Activated CD4-positive, alpha-beta memory T cell treated with anti-CD3 and anti-CD28 coated beads, Interleukin-2, amount 10 ng/mL, durations not matched to agents 7 days and 5 days (primary cell): ENCODE measurements around the gene GPR15. TPM values are rescaled to one million over a fixed set of nuclear protein-coding genes. Genes with fewer than 3 reads are reported as not detected.

ENCODE experiments used
- CTCF ChIA-PET: fragments of 350-600 bp; sonication (Branson Sonifier 250); formaldehyde crosslinking; loops from one replicate; lab custom pipeline; 2021; ENCODE audit warnings: antibody characterized with exemption, inconsistent platforms; lab: Charles Lee
- POLR2A ChIA-PET: fragments of 350-600 bp; sonication (Branson Sonifier 250); formaldehyde crosslinking; loops from one replicate; lab custom pipeline; 2021; ENCODE audit warnings: antibody characterized with exemption; lab: Charles Lee
- DNase-seq: peaks from one replicate; pipeline ENCODE4 v3.0.0-alpha.2; 2020
- H3K27ac Mint-ChIP-seq: one replicate; pipeline ENCODE4 v1.8.0; 2021; ENCODE audit warnings: mild to moderate bottlenecking, mixed read lengths
- H3K27me3 Mint-ChIP-seq: one replicate; pipeline ENCODE4 v1.8.0; 2021; ENCODE audit warnings: mixed read lengths
- H3K36me3 Mint-ChIP-seq: one replicate; pipeline ENCODE4 v1.8.0; 2021; ENCODE audit warnings: low read depth, mixed read lengths
- H3K4me1 Mint-ChIP-seq: one replicate; pipeline ENCODE4 v1.8.0; 2021; ENCODE audit warnings: mixed read lengths
- H3K4me3 Mint-ChIP-seq: one replicate; pipeline ENCODE4 v1.8.0; 2021; ENCODE audit warnings: mild to moderate bottlenecking, mixed read lengths
- H3K9me3 Mint-ChIP-seq: one replicate; pipeline ENCODE4 v1.8.0; 2021; ENCODE audit warnings: mixed read lengths
- total RNA-seq, 2 experiments: library from RNA; stranded (reverse); gene quantifications; one replicate each; pipeline ENCODE4 v1.2.3, GENCODE V29; 2021

The GPR15 gene
- total RNA-seq = 100 to 1,000 TPM; 111 TPM

DNA sequence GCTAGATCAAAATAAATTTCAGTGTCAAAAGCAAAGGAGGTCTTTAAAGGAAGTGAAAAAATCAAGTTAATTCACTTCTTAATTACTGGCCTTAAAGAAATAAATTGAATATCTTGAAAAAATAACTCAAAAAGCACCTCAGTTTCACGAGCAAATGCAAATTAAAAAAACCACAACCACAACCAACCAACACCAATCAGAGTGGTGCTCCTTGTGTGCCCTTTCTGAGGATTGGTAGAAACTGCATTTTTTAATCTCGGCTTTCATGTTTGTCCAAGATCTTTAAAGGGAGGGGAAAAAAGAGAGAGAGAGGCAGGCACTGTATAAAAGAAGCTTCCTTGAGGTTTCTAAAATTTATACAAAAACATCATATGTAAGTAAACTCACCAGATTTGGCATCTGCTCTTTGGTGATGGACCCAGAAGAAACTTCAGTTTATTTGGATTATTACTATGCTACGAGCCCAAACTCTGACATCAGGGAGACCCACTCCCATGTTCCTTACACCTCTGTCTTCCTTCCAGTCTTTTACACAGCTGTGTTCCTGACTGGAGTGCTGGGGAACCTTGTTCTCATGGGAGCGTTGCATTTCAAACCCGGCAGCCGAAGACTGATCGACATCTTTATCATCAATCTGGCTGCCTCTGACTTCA lies at the start of gene GPR15:
GPR15 (plus strand) TSS at position 357 of the 653 bp plus-strand sequence; CDS start at position 413, 56 bp downstream.
- peak within 1 kb of the TSS; percentile 81 for H3K4me3 Mint-ChIP-seq
- no peaks in the 10 kb centered on the region for H3K9me3 Mint-ChIP-seq
- no peak for DNase-seq
- H3K4me1 Mint-ChIP-seq = peaks cover 64% of the 10 kb centered on the region
- POLR2A ChIA-PET = interaction anchor here (0.8 to 13.1 kb wide), 9 partner anchors 10 to 63 kb away, joined by 3 to 931 read pairs (median 14); partner anchors contain the start of genes CLDND1 and CPOX
- CTCF ChIA-PET = interaction anchor here (0.6 to 3.6 kb wide), 4 partner anchors 8 to 43 kb away, joined by 3 to 19 read pairs (median 9); partner anchors contain the start of gene CLDND1
- peaks cover 60% of the 10 kb centered on the region for H3K36me3 Mint-ChIP-seq
- no peaks in the 10 kb centered on the region for H3K27me3 Mint-ChIP-seq
- H3K27ac Mint-ChIP-seq = peak within 1 kb of the TSS; percentile 84

DNA sequence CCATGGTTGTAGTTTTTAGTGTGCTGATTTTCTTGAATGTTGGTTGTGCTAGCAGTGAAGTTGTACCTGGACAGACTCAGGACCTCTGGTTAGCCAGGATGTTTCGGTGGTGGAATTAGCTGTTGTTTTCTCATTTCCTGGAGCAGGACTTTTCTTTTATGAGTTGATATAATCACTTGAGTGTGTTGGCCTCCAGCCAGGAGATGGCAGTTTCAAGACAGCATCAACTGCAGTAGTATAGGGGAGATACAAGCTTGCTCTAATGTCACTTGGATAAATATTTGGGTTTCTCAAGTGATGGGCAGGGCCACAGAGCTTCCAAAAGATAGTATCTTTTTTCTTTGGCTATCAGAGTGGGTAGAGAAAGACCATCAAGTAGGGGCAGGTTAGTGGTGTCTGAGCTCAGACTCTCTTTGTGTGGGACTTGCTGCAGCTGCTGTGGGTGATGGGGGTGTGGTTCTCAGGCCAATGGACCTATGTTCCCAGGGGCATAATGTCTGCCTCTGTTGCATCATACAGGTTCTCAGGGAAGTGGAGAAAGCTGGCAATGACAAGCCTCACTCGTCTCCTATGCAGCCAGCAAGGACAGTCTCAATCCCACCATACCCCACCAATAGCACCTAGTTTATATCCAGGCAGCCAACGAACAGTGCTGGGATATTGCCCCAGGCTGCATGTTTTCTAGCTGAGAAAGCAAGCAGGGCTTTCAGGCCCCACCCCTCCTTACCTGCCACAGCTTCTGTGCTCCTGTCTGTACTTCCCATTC lies 48.9 kb upstream of the GPR15 start:
- peaks cover 5% of the 10 kb centered on the region for H3K27me3 Mint-ChIP-seq
- peaks cover 6% of the 10 kb centered on the region for H3K4me1 Mint-ChIP-seq
- ChIA-PET POLR2A (no interaction called here), CTCF (interaction anchor here (1.2 to 1.3 kb wide), 2 partner anchors 22 to 120 kb away, joined by 3 read pairs; no protein-coding TSS in a partner anchor)
- peaks cover 18% of the 10 kb centered on the region for H3K36me3 Mint-ChIP-seq
- H3K9me3 Mint-ChIP-seq = peaks cover 41% of the 10 kb centered on the region
- H3K4me3 Mint-ChIP-seq = no peak overlapping the region
- no peak for DNase-seq
- no peak overlapping the region for H3K27ac Mint-ChIP-seq

DNA sequence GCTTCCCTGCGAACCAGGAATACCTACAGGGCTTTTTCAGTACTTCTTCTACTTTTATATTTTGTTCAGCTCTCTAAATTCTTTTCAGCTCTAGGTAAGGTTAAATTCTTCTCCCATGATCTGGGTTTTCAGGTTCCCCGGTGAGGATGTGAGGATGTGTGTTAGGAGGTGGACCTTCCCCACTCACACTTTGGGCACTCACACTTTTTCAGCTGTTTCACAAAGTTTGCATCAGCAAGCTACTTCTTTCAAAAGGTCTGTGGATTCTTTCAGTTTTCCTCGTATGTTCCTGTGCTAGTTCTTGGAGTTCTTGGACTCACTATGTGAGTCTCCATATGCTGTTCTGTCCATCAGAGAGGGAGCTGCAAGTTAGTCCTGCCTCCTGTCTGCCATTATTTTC lies 48.2 kb upstream of the GPR15 start:
- CTCF ChIA-PET = interaction anchor here (1.2 kb wide), 1 partner anchor 119 kb away, joined by 3 read pairs; no protein-coding TSS in a partner anchor
- Mint-ChIP-seq H3K36me3 (peaks cover 17% of the 10 kb centered on the region), H3K27me3 (peaks cover 7% of the 10 kb centered on the region), H3K27ac (no peak overlapping the region), H3K9me3 (peaks cover 44% of the 10 kb centered on the region), H3K4me1 (peaks cover 6% of the 10 kb centered on the region), H3K4me3 (no peak overlapping the region)
- no peak for DNase-seq
- POLR2A ChIA-PET = no interaction called here

GRCh38 chr3:98497381-98497780 lies 34.4 kb upstream of the GPR15 start, which contains the start of gene OR5K2:
TSS of gene OR5K2 (plus strand) at chr3:98497681. CDS start at chr3:98497681, 0 bp downstream.
- POLR2A ChIA-PET = no interaction called here
- Mint-ChIP-seq H3K4me1 (no peaks in the 10 kb centered on the region), H3K9me3 (no peaks in the 10 kb centered on the region), H3K27me3 (peaks cover 7% of the 10 kb centered on the region), H3K4me3 (no peak within 1 kb of the TSS), H3K27ac (no peak within 1 kb of the TSS), H3K36me3 (peaks cover 7% of the 10 kb centered on the region)
- no peak for DNase-seq
- CTCF ChIA-PET = no interaction called here

GRCh38 chr3:98500019-98500418 lies 31.8 kb upstream of the GPR15 start:
- no peak overlapping the region for H3K4me3 Mint-ChIP-seq
- ChIA-PET POLR2A (no interaction called here), CTCF (no interaction called here)
- peaks cover 1% of the 10 kb centered on the region for H3K9me3 Mint-ChIP-seq
- H3K27ac Mint-ChIP-seq = no peak overlapping the region
- peaks cover 3% of the 10 kb centered on the region for H3K4me1 Mint-ChIP-seq
- no peaks in the 10 kb centered on the region for H3K27me3 Mint-ChIP-seq
- H3K36me3 Mint-ChIP-seq = peaks cover 20% of the 10 kb centered on the region
- DNase-seq = no peak

DNA sequence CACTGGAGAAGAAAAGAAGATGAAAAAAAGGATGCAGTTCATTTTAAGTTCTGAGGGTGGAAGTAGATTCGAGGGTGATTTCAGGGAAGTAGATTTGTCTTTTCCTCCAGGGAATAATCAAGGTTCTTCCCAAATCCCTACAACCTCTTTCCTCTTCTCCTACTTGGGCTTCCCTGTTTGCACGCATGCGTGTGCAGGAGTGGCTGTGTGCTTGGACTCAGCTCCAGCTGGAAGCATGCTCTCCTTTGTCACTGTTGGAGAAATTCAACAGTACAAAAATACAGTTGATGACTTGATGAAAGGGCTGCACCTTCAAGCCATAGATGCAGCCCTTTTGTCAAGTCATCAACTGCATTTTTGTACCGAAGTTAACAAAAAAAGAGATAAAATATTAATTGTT lies 30.5 kb upstream of the GPR15 start:
- Mint-ChIP-seq H3K4me1 (peaks cover 3% of the 10 kb centered on the region), H3K36me3 (peaks cover 23% of the 10 kb centered on the region), H3K27ac (no peak overlapping the region), H3K9me3 (peaks cover 1% of the 10 kb centered on the region), H3K4me3 (no peak overlapping the region), H3K27me3 (no peaks in the 10 kb centered on the region)
- DNase-seq = no peak
- ChIA-PET CTCF (no interaction called here), POLR2A (interaction anchor here (0.7 kb wide), 1 partner anchor 17 kb away, joined by 3 read pairs; no protein-coding TSS in a partner anchor)

GRCh38 chr3:98501863-98502576 lies 29.8 kb upstream of the GPR15 start:
- no peak for DNase-seq
- POLR2A ChIA-PET = interaction anchor here (0.7 kb wide), 1 partner anchor 16 kb away, joined by 3 read pairs; no protein-coding TSS in a partner anchor

GRCh38 chr3:98504539-98504938 lies 27.2 kb upstream of the GPR15 start:
- H3K4me1 Mint-ChIP-seq = peaks cover 20% of the 10 kb centered on the region
- no peak for DNase-seq
- peaks cover 46% of the 10 kb centered on the region for H3K36me3 Mint-ChIP-seq
- H3K4me3 Mint-ChIP-seq = no peak overlapping the region
- CTCF ChIA-PET = interaction anchor here (0.9 kb wide), 1 partner anchor 12 kb away, joined by 3 read pairs; no protein-coding TSS in a partner anchor
- H3K27ac Mint-ChIP-seq = no peak overlapping the region
- H3K27me3 Mint-ChIP-seq = no peaks in the 10 kb centered on the region
- POLR2A ChIA-PET = no interaction called here
- H3K9me3 Mint-ChIP-seq = peaks cover 1% of the 10 kb centered on the region

More at GRCh38 chr3:98501863-98502576, 29.8 kb upstream of the GPR15 start:
- Mint-ChIP-seq H3K27me3 (no peaks in the 10 kb centered on the region), H3K4me3 (no peak overlapping the region), H3K27ac (no peak overlapping the region), H3K9me3 (peaks cover 1% of the 10 kb centered on the region), H3K36me3 (peaks cover 30% of the 10 kb centered on the region), H3K4me1 (peaks cover 3% of the 10 kb centered on the region)
- CTCF ChIA-PET = no interaction called here

DNA sequence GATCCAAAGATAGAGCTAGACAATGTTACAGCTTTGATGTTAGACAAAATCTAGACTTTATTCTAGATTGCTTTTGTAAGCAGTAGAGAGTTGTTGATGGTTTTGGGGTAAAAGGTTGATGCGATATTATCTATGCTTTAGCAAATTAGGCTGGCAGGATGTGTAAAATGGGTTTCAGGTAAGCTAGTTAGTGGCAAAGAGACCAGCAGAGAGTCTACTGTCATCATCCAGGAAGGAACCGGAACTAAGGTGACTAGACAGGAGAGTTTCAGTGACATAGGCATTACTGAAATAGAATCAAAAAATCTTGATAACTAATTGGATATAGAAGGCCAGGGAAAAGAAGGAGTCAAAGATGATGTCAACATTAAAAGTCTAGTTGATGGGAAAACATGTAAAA lies 23.2 kb upstream of the GPR15 start:
- Mint-ChIP-seq H3K4me3 (no peak overlapping the region), H3K9me3 (no peaks in the 10 kb centered on the region), H3K27ac (peak overlapping the region; percentile 5), H3K27me3 (no peaks in the 10 kb centered on the region), H3K4me1 (peaks cover 38% of the 10 kb centered on the region), H3K36me3 (peaks cover 67% of the 10 kb centered on the region)
- POLR2A ChIA-PET = interaction anchor here (1.5 to 2.6 kb wide), 4 partner anchors 13 to 85 kb away, joined by 4 to 10 read pairs (median 6); partner anchors contain the start of genes CLDND1 and CPOX
- CTCF ChIA-PET = no interaction called here
- DNase-seq = no peak

DNA sequence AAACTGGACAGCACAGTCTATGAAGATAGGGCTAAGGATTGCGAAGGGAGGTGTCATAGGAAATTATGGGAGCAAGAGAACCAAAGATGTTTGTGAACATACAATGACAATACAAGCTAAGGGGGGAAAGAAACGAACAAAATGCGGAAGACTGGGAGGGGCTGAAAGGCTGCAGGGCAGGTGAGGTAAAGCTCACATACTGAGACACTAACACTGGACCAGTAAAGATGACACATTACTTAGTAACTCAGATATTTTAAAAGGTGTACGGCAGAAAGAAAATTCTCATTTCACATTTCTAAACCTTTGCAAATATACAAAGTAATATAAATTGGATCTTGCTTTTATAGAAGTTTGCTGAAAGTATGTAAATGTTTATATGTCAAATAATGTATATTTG lies 19.2 kb upstream of the GPR15 start:
- Mint-ChIP-seq H3K4me3 (no peak overlapping the region), H3K36me3 (peaks cover 89% of the 10 kb centered on the region)
- POLR2A ChIA-PET = interaction anchor here (1.1 to 1.6 kb wide), 4 partner anchors 72 to 179 kb away, joined by 3 to 4 read pairs (median 4); no protein-coding TSS in a partner anchor

GRCh38 chr3:98513091-98513511 lies 18.7 kb upstream of the GPR15 start:
- peaks cover 75% of the 10 kb centered on the region for H3K4me1 Mint-ChIP-seq
- H3K36me3 Mint-ChIP-seq = peaks cover 91% of the 10 kb centered on the region
- DNase-seq = no peak
- H3K4me3 Mint-ChIP-seq = no peak overlapping the region
- no peak overlapping the region for H3K27ac Mint-ChIP-seq
- H3K9me3 Mint-ChIP-seq = no peaks in the 10 kb centered on the region
- no peaks in the 10 kb centered on the region for H3K27me3 Mint-ChIP-seq
- CTCF ChIA-PET = no interaction called here
- POLR2A ChIA-PET = interaction anchor here (1.1 to 4.9 kb wide), 5 partner anchors 20 to 75 kb away, joined by 3 to 35 read pairs (median 5); no protein-coding TSS in a partner anchor

More for the DNA sequence above, 19.2 kb upstream of the GPR15 start:
- Mint-ChIP-seq H3K27ac (no peak overlapping the region), H3K9me3 (no peaks in the 10 kb centered on the region), H3K4me1 (peaks cover 72% of the 10 kb centered on the region), H3K27me3 (no peaks in the 10 kb centered on the region)
- CTCF ChIA-PET = no interaction called here
- no peak for DNase-seq

GRCh38 chr3:98513736-98514135 lies 18.0 kb upstream of the GPR15 start:
- H3K4me3 Mint-ChIP-seq = no peak overlapping the region
- ChIA-PET POLR2A (interaction anchor here (1.1 to 13.8 kb wide), 9 partner anchors 9 to 80 kb away, joined by 3 to 372 read pairs (median 7); partner anchors contain the start of genes CLDND1 and CPOX), CTCF (interaction anchor here (1.6 kb wide), 1 partner anchor 59 kb away, joined by 5 read pairs; no protein-coding TSS in a partner anchor)
- H3K36me3 Mint-ChIP-seq = peaks cover 91% of the 10 kb centered on the region
- DNase-seq = no peak
- H3K27ac Mint-ChIP-seq = peak overlapping the region; percentile 8
- no peaks in the 10 kb centered on the region for H3K9me3 Mint-ChIP-seq
- H3K4me1 Mint-ChIP-seq = peaks cover 75% of the 10 kb centered on the region
- no peaks in the 10 kb centered on the region for H3K27me3 Mint-ChIP-seq
